Smooth muscle cell (in vitro differentiated cells): ENCODE data around the gene MALRD1. TPM values are rescaled to one million over a fixed set of nuclear protein-coding genes. Genes with fewer than 3 reads are reported as not detected.

ENCODE experiments used
- DNase-seq: peaks from one replicate; lab custom pipeline; 2025; ENCODE audit not compliant: unreplicated experiment; lab: John Stamatoyannopoulos, UW
- H2AFZ ChIP-seq: fragments of 200-600 bp; sonication (generic); 2 replicates; pipeline ENCODE4 v1.6.0; 2016; ENCODE audit warnings: antibody characterized with exemption, low read depth, mild to moderate bottlenecking
- H3F3A ChIP-seq: fragments of 200-600 bp; sonication (generic); 2 replicates; pipeline ENCODE4 v1.6.0; 2017; ENCODE audit warnings: antibody characterized with exemption, low read depth
- H3K27ac ChIP-seq: fragments of 200-600 bp; sonication (generic); 2 replicates; pipeline ENCODE4 v1.5.1; 2016; ENCODE audit warnings: low read depth, mild to moderate bottlenecking
- H3K27me3 ChIP-seq: fragments of 200-600 bp; sonication (generic); 2 replicates; pipeline ENCODE4 v1.6.1; 2016; ENCODE audit warnings: low read depth, mild to moderate bottlenecking
- H3K36me3 ChIP-seq: fragments of 200-600 bp; sonication (generic); 2 replicates; pipeline ENCODE4 v1.5.1; 2016; ENCODE audit warnings: low read depth
- H3K4me1 ChIP-seq: fragments of 200-600 bp; sonication (generic); 2 replicates; pipeline ENCODE4 v1.5.1; 2016; ENCODE audit warnings: low read depth
- H3K4me2 ChIP-seq: fragments of 200-600 bp; sonication (generic); 2 replicates; pipeline ENCODE4 v1.6.0; 2016; ENCODE audit warnings: mild to moderate bottlenecking
- H3K4me3 ChIP-seq: fragments of 200-600 bp; sonication (generic); 2 replicates; pipeline ENCODE4 v1.5.1; 2016; ENCODE audit warnings: mild to moderate bottlenecking
- H3K79me2 ChIP-seq: fragments of 200-600 bp; sonication (generic); 2 replicates; pipeline ENCODE4 v1.6.0; 2016; ENCODE audit warnings: low read depth, mild to moderate bottlenecking
- H3K9ac ChIP-seq: fragments of 200-600 bp; sonication (generic); 2 replicates; pipeline ENCODE4 v1.6.0; 2016; ENCODE audit warnings: low read depth
- H3K9me3 ChIP-seq: fragments of 200-600 bp; sonication (generic); replicated peaks from 2 replicates; pipeline ENCODE4 v1.5.1; 2016; ENCODE audit warnings: low read depth
- H4K20me1 ChIP-seq: fragments of 200-600 bp; sonication (generic); 2 replicates; pipeline ENCODE4 v1.6.0; 2016; ENCODE audit warnings: low read depth
- CTCF ChIP-seq: fragments of 200-600 bp; sonication (generic); IDR thresholded peaks from 2 replicates; pipeline ENCODE4 v1.5.1; 2017; ENCODE audit warnings: borderline replicate concordance, mild to moderate bottlenecking, antibody characterized with exemption; ENCODE audit not compliant: insufficient read depth, poor library complexity, severe bottlenecking
- WGBS: methylation state at CpG from one replicate; pipeline ENCODE4 v1.1.7; 2016; ENCODE audit warnings: low lambda C conversion rate; 5-methylcytosine and 5-hydroxymethylcytosine counted together
- polyA plus RNA-seq: library from polyadenylated mRNA; unstranded; fragments of >200 nt; fragmentation: Nextera tagmentation; extraction: Ambion mirVana; gene quantifications from 2 replicates; pipeline ENCODE4 v1.2.1, GENCODE V29; 2016
- total RNA-seq: library from RNA; depleted of rRNA; stranded (reverse); fragments of >200 nt; gene quantifications from 2 replicates; pipeline ENCODE4 v1.2.3, GENCODE V29; 2014

MALRD1 gene
- total and polyA plus RNA-seq, 2 experiments from 2014 or later, result 1.9 TPM; not detected in 1

GRCh38 chr10:19133992-19134391, 85.4 kb downstream of the MALRD1 start:
- H3K4me2 ChIP-seq, result no peak overlapping the region
- no peaks in the 10 kb centered on the region for H3F3A ChIP-seq
- H3K79me2 ChIP-seq, result no peaks in the 10 kb centered on the region
- H4K20me1 ChIP-seq, result no peaks in the 10 kb centered on the region
- WGBS, result 74% methylated on average over 4 of the region's 4 CpGs
- H3K36me3 ChIP-seq, result no peaks in the 10 kb centered on the region
- no peak overlapping the region for H3K9ac ChIP-seq
- no peak overlapping the region for H3K27ac ChIP-seq
- H2AFZ ChIP-seq, result no peak overlapping the region
- no peak for TF ChIP-seq CTCF
- no peaks in the 10 kb centered on the region for H3K27me3 ChIP-seq
- H3K9me3 ChIP-seq, result no peaks in the 10 kb centered on the region
- H3K4me1 ChIP-seq, result no peaks in the 10 kb centered on the region
- H3K4me3 ChIP-seq, result no peak overlapping the region
- no peak for DNase-seq

GRCh38 chr10:19142967-19143366, 94.4 kb downstream of the MALRD1 start:
- WGBS, result 88% methylated on average over 4 of the region's 4 CpGs
- Histone ChIP-seq H3F3A (no peaks in the 10 kb centered on the region), H3K9me3 (no peaks in the 10 kb centered on the region), H4K20me1 (no peaks in the 10 kb centered on the region), H3K4me3 (no peak overlapping the region), H3K27me3 (no peaks in the 10 kb centered on the region), H3K36me3 (no peaks in the 10 kb centered on the region), H2AFZ (no peak overlapping the region), H3K4me2 (no peak overlapping the region), H3K27ac (no peak overlapping the region), H3K4me1 (no peaks in the 10 kb centered on the region), H3K79me2 (no peaks in the 10 kb centered on the region), H3K9ac (no peak overlapping the region)
- no peak for DNase-seq
- TF ChIP-seq CTCF, result no peak

GRCh38 chr10:19144206-19144605, 95.6 kb downstream of the MALRD1 start:
- H3K4me1 ChIP-seq, result no peaks in the 10 kb centered on the region
- no peak for TF ChIP-seq CTCF
- no peaks in the 10 kb centered on the region for H3K36me3 ChIP-seq
- no peaks in the 10 kb centered on the region for H3K9me3 ChIP-seq
- H3F3A ChIP-seq, result no peaks in the 10 kb centered on the region
- H2AFZ ChIP-seq, result no peak overlapping the region
- no peak overlapping the region for H3K4me2 ChIP-seq
- no peak overlapping the region for H3K9ac ChIP-seq
- WGBS, result 88% methylated on average over 4 of the region's 4 CpGs
- H3K4me3 ChIP-seq, result no peak overlapping the region
- H3K27me3 ChIP-seq, result no peaks in the 10 kb centered on the region
- no peaks in the 10 kb centered on the region for H4K20me1 ChIP-seq
- DNase-seq, result no peak
- no peak overlapping the region for H3K27ac ChIP-seq
- H3K79me2 ChIP-seq, result no peaks in the 10 kb centered on the region

- H3K9me3 ChIP-seq, result no peaks in the 10 kb centered on the region
- no peak overlapping the region for H3K4me2 ChIP-seq
- no peaks in the 10 kb centered on the region for H3K79me2 ChIP-seq
- H3K27ac ChIP-seq, result no peak overlapping the region
- no peak for DNase-seq
- H3K4me3 ChIP-seq, result no peak overlapping the region
- no peak for TF ChIP-seq CTCF
- no peaks in the 10 kb centered on the region for H3K4me1 ChIP-seq
- H3K27me3 ChIP-seq, result no peaks in the 10 kb centered on the region
- whole genome bisulfite sequencing, result 84% methylated on average over 4 of the region's 4 CpGs
- H3K36me3 ChIP-seq, result no peaks in the 10 kb centered on the region
- no peaks in the 10 kb centered on the region for H4K20me1 ChIP-seq
- H2AFZ ChIP-seq, result no peak overlapping the region
- H3K9ac ChIP-seq, result no peak overlapping the region
- no peaks in the 10 kb centered on the region for H3F3A ChIP-seq
These were observed 105.8 kb downstream of the MALRD1 start for GRCh38 chr10:19154375-19154774.
